Activated naive CD8-positive, alpha-beta T cell treated with anti-CD3 and anti-CD28 coated beads, Interleukin-2, amount 50 U/mL, for 16 hours (primary cell): ENCODE data around the gene ADD2.
A peak's percentile ranks its signal among the peaks of the same experiment; 100 is the strongest.
"Not testable (repeated sequence)": the region's sequence is repeated elsewhere in the genome, so short reads cannot be mapped to it uniquely, and the experiment has no call there.

Experiments used
- DNase-seq: peaks from one replicate; pipeline ENCODE4 v3.0.0-alpha.2; 2020; ENCODE audit warnings: low read depth, low spot score

ADD2 gene

DNA sequence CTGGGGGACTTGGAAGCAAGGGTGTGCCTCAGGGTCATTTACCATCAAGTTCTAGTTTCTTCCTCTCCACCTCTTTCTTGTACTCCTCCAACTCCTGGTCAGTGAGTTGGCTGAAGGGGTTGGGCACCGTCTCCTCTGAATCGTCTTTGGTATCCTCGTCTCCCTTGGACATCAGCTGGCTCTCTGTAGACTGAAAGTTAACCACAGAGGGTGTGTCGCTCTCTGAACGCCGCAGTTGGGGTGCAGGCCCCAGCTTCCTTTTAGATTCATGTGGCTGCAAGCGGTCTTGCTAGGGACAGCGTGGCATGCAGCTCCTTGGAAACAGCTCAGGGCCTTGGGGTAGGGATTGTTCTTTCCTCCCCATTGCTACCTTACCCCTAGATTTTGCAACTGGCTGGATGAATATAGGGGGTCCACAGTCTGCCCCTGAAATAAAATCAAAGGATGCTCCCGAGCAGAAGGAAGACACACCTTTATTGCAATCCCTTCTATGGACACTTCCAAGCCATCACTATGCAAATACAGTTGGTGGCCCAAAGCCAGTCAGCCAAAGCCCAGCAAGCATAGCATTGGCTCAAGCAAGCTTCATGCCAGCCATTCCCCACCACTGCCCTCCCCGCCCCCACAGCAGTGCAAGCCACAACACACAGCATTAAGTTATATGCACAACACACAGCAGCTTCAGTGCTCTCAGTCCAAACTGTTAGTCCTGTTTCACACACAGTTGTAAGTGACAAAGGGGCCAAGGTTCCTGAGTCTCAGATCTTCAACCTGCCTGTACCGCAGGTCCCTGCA is 93.2 kb downstream of the ADD2 start:
- DNase-seq = no peak

DNA sequence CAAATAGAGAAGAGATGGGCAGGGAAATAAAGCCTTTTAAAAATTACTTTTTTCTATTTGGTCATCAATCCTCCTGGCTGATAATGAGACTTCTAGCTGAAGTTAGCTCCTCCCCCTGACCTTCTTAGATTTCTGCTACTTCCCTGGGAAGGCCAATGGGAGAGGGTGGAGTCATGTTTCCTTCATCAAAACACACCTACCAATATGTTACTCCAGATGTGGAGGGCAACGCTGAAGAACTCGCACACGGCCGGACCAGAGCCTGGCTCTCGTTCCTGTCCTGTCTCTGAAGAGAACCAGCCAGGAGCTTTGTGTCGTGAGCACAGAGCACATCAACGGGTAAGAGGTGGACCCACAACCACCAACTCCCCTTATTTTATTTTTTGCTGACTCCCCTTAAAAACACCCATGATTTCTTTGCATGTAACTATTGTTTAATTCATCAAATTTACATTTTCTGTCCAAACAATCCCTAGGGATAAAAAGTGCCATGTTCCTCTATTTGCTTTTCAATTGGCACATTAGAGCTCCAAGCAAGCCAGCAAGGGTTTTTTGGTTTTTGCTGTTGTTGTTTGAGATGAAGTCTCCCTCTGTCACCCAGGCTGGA is 94.9 kb downstream of the ADD2 start:
- no peak for DNase-seq

DNA sequence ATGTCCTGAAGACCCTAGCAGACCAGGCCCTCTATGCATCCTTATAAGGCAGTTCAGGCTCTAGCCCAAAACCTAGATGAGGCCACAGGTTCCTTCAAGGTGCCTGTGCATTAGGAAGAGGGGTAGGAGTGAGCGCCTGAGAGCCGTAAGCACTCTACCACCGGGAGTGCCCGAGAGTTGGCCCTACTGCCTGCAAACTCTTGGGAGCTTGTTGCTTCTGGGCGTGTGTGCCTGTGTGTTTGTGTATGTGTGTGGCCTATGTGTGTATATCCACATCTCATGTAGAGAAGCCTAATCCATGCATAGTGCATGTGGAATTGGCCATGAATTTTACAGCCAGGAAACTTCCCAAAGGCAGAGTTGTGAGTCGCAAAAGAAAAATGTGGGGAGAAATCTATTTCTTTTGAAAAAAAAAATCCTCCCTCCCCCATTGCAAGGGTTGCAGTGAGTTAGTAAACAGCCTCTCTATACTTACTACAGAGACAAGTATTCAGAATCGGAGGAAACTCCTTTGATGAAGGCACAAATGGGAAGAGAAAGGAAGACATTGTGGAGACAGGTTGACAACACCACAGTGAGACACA is 96.8 kb downstream of the ADD2 start:
- DNase-seq = no peak

DNA sequence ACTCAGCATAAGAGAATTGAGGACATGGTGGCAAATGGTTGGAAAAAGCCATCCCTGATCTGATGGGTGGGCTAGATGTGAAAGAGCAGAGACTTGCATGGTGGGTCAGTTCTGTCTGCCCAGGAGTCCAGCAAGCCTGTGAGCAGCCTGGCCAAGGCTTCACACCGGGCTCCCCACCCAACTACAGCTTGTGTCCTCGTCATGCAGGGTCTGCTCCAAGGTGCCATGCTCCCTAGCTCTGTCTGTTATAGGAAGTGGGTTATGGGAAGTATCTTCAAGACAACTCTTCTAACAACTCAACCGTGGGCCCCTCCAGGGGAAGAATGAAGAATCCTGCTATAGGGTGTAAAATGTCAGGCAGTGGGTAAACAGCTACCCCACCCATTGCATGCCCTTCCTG is 97.4 kb downstream of the ADD2 start:
- DNase-seq = no peak

DNA sequence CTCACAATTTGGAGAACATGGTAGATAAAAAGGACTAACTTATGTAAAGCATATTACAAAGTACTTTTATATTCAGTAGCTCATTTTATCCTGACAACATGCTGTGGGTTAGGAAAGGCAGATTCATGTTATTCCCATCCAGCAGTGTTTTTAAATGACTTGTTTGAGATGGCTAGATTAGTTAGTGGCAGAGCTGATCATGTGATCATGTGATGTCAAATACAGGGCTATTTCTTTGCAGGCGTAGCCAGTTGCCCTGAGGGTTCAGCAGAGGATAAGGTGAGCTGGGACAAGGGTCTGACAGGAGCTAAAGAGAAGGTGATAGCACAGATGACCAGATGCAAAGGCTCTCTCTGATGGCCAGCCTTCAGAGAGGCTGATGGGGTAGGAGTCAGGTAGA is 97.8 kb downstream of the ADD2 start:
- DNase-seq = no peak

DNA sequence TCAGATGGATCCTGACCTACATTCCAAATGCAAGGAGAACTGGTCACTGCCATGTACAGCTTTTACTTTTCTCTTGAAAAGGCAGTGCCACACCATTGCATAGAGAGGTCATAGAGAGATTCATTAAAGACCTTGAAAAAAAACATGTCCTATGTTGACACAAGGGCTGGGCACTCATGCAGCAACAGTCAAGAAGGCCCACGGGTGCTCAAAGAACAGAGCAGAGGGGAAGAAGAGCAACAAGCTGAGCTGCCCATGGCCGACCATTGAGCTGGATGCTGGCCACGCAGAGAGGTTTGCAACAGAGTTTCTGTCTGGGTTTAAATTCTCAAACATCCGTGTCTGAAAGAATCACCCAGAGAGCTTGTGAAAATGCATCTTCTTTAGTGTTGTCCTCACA is 99.1 kb downstream of the ADD2 start:
- no peak for DNase-seq

DNA sequence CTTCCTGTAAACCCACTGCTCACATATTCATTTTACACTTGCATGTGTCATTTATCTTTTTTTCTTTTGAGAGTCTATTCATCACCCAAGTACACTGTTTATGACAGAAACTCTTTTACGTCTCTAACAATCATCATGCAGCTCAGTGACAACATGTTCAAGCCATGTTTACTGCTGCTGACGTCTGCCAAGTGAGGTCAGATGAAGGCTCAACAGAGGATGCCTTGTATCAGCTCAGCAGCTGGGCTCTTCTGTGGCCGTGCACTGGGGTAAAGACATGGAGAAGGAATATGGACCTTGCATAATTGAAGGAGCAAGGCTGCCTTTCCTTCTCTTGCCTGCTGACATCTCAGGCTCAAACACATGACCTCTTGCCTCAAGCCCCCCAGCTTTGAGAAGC is 99.6 kb downstream of the ADD2 start:
- DNase-seq = no peak

DNA sequence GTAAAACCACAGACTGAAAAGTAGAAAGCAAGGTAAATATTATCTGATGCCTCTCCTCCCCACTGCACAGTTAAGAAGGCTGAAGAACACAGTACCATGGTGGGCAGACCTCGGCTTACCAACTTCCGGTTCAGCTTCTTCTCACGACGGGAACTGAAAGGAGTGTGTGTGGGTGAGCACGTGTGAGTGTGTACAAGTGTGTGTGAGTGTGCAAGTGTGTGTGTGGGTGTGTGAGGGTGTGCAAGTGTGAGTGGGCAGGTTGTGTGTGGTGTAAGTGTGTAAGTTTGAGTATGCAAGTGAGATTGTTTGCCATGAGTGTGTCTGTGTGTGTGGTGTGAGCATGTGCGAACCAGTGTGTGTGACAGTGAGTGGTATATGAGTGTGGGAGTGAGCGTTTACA is 103.5 kb downstream of the ADD2 start:
- DNase-seq = no peak

DNA sequence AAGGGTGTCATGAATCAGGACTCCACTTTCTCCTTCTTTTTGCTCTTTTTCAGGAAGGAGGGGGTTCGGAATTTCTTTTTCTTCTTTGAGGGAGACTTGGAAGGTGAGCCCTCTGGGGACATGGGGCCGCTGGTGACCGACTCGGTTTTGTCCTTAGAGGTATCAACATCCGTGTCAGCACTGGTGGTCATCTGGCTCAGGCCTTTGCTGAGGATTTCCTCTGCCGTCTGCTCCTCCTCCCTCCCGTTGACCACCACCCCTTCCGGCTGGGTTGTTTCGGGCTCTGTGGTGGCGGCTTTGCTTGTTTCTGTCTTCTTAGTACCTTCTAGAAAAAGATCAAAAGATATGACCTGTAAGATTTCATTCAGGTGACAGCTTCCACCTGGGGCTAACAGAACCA is 104.6 kb downstream of the ADD2 start:
- DNase-seq = no peak

DNA sequence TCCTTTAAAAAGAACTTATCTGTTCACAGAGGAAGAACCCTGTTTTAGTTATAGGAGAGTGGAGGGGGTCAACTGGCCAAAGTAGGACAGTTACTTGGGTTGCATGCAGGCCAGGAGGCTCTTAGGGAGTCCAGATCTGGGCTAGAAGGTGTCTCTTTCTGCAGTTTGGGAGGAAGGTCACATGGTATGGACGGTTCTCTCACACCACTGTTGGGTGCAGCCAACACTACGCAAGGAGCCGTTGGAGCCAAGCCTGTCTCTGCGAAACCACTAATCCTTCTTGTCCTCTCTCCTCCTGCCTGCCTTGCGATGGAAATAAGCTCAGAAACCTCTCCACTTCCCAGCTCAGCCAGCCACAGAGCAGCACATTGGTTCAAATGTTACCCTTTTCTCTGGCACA is 108.4 kb downstream of the ADD2 start:
- no peak for DNase-seq

DNA sequence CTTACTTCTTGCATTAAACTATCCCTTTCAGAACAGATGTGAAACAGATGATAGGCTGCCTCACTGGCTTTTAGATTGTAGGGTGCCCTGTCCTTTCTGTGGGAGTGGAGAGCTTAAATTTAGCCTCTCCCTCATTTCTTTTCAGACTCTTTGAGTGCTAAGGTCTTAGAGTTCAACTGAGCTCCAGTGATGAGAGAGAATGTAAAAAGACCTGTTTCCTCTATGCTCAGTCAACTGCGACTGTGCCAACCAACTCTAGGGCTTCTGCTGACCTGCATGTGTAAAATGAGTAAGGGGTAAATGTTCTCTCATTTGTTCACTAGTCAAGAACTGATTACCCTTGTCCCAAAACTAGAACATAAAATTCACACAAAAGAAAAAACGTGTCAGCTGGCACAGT is 109.5 kb downstream of the ADD2 start:
- no peak for DNase-seq

DNA sequence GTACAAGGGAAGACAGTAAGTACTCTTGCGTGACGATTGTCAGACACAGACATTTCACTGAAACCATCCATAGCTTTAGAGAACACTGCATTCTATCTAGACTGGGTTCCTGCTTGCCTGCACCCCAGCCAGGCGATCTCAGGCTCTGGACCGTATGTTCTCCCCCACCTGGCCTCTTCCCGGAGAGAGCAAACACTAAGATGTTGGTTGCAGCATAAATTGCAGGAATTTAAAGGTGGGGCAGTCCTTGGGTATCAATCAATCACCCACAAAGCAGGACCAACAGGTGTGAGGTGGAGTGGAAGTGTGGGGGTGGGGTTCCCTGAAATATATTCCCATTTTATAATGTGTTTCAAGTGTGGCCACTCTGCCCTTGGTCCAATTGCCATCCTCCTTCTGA is 110.8 kb downstream of the ADD2 start:
- DNase-seq = no peak

DNA sequence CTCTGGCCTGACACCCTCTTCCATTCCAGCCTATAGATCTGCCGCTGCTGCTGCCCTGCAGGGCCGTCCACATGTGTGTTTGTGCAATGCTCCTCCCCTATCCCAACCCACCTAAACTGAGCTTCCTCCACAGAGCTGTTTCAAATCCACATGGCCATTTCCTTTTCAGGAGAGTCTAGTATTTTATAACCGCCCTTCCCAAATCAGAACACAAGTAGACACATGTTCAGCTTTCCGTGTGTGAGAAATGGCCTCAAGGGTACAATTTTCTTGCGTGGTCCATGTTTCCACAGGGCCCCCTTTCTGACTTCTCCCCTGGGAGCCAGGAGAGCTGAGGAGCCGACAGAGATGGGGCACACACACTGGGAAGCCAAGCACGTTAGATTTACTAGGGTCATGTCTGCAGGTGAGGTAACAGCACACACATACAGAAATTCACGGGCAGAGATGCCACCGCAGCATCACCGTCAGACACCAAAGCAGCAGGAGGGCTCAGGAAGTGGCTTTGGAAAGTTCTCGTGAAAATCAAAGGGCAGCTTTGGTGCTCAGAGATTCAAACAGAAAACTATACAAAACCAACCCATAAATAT is 111.5 kb downstream of the ADD2 start:
- no peak for DNase-seq

DNA sequence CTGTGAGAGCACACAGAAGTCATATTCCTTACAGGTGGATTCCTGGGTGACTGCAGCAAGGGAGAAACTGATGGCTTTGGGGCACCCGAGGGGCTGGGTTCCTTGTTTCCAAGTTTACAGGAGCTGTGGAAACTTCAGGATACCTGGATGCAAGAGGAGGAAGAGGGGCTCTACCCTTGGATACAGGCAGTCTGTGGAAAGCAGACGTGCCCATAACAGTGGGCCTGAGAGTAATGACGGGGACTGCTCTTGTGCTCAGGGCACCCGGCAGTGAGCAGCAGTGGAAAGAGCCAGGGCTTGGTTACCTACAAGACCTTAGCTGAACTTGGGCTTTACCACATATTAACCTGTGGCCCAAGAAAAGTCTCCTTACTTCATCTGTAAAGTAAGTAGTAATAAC is 112.2 kb downstream of the ADD2 start:
- no peak for DNase-seq

DNA sequence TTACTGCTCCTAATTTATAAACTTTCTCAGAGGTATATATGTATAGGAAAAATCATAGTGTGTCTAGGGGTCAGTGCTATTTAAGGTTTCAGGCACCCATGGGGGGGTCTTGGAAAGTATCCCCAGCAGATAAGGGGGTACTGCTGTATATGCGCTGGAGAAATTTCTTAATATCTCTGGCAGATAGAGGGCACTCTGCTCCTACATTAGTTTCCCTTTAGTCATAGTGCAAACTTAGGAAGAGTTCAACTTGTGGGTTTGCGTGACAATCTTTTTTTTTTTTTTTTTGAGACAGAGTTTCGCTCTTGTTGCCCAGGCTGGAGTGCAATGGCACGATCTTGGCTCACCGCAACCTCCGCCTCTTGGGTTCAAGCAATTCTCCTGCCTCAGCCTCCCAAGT is 112.8 kb downstream of the ADD2 start:
- not testable (repeated sequence) for DNase-seq

DNA sequence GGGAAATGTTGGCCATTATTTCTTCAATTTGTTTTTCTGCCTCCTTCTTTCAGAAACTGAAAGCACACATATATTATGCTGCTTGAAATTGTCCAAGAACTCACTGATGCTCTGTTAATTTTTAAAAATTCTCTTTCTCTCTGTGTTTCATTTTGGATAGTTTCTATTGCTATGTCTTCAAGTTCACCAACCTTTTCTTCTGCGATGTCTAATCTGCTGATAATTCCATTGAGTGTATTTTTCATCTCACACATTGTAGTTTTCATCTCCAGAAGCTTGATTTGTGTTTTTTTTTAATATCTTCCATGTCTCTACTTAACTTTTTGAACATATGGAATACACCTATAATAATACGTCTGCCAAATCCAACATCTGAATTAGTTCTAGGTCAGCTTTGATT is 116.3 kb downstream of the ADD2 start:
- no peak for DNase-seq

DNA sequence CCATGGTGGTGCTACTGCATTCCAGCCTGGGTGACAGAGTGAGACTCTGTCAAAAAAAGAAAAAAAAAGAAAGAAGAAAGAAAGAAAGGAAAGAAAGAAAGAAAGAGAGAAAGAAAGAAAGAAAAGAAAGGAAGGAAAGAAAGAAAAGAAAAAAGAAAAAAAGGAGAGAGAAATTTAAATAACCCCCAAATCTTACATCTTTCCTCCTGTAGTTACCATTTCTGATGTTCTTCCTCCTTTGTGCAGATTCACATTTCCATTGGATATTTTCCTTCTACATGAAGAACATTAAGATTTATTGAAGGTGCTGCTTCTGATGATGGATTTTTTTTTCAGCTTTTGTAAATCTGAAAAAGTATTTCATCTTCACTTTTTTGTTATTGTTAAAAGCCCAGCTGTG is 117.0 kb downstream of the ADD2 start:
- DNase-seq = no peak

DNA sequence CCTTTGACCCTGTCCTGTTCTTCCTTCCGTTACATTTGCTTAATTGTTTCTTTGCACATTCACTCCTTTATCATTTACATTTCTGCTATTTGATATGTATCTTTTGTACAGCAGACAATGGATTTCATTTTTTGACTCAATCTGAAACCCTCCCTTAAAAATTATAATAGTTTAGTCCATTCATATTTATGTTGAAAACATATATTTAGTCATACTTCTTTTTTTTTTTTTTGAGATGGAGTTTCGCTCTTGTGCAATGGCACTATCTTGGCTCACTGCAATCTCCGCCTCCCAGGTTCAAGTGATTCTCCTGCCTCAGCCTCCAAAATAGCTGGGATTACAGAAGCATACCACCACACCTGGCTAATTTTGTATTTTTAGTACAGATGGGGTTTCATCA is 119.0 kb downstream of the ADD2 start:
- DNase-seq = no peak

DNA sequence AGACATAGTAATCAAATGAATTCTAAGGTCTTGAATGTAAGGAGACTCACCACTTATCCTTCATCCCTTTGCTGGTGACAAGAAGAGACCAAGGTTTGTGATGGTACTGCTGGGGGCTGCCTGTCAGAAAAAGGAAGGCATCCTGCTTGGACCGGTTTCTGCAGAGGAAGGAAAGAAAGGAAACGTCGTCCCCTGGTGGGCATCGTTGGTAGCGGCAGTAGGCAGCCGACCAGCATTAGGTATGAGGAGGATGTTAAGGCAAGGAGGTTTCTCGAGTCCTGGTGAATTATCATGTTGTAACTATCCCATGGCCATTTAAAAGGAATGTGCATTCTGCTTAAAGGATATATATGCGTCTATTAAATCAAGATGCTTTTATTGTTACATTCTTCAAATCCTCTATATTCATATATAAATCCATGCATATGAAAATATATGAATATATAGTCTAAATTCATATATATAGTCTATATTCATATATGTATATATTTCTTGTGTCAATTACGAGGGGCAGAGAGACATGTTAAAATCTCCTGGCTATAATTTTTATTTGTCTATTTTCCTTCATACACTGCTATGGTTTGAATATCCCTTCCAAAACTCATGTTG is 120.0 kb downstream of the ADD2 start:
- DNase-seq = peak; percentile 48

DNA sequence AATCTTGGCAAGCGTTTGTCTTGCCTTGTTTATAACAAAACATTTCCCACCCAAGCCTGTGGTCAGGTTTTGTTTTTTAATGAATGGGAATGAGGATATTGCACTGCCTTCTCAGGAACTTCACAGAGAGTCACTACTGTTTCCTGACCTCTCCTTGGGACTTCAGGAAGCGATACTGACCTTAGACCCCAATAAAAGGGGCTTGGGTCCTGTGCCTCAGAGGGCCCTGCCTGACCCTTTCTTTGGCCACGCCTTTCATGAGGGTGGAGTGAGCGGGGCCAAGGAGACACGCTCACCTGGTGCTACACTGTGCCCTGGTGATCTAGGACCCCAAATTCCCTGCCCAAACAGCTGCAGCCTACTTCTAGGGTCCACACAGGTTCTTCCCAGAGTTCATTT is 121.6 kb downstream of the ADD2 start:
- DNase-seq = no peak

DNA sequence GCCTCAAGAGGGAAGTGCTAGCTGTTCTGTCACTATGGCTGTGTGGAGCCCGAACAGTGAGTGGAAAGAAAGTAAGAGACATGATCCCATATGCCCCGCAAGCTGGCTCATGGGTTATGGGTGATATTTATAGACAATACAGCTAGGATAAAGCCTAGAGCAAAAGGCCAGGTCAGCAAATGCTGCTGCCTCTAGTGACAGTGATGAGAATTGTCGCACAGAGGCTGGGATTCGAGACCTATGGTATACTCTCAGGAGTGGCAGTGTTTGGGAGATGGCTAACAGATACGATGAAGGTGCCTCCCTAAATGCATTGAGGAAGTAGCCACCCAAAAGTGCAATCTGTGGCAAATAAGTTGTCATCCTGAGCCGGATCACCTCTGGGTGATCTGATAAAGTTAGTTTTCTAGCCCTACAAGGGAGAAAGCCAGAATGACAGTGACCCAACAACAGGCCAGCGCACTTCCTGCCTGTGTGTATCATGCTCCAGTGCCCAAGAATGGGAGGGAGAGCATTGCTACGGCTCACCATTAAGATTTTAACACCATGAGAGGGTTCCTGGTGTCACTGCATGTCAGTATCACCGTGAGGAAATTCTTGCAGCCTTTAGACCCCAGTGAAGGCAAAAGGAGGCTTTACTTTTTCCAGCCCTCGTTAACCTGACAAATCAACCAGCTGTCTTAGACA is 122.1 kb downstream of the ADD2 start:
- DNase-seq = no peak

DNA sequence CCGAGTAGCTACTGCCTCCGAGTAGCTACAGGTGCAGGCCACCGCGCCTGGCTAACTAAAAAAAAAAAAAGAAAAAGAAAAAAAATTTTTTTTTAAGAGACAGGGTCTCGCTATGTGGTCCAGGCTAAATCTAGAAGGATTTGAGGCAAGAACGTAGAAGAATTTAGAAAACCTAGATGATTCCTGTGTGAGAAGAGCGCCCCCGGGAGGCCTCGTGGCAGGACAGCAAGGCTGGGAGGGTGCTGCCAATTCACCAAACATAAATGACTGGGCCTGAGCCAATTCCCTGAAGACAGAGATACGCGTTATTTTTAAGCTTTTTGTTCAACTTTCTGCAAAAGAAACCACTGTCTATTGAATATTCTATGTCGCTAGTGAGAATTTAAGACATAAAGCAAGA is 124.3 kb downstream of the ADD2 start:
- DNase-seq = no peak
